K562 (cell line): ENCODE measurements around the gene LACC1.

Experiments
- DNMT1 ChIP-seq: fragments of 450-650 bp; IDR thresholded peaks from 2 replicates; pipeline ENCODE4 v1.6.1; 2016; ENCODE audit warnings: antibody characterized with exemption, mild to moderate bottlenecking
- MECOM ChIP-seq: fragments of 250-450 bp; sonication (Bioruptor Pico); IDR thresholded peaks from 2 replicates; pipeline ENCODE4 v1.8.0; 2022; ENCODE audit warnings: inconsistent platforms
- MXI1 ChIP-seq: IDR thresholded peaks from 2 replicates; pipeline ENCODE4 v1.6.1; 2011; ENCODE audit warnings: low read depth, mild to moderate bottlenecking, improper control_type of control experiment, low read length
- SMARCB1 ChIP-seq: IDR thresholded peaks from 2 replicates; pipeline ENCODE4 v1.6.1; 2011; ENCODE audit warnings: improper control_type of control experiment, low read depth; ENCODE audit not compliant: insufficient read length
- ZKSCAN8 ChIP-seq: fragments of 200-800 bp; sonication (Bioruptor generic); IDR thresholded peaks from 2 replicates; pipeline ENCODE4 v1.6.1; 2016; ENCODE audit warnings: missing genetic modification characterization, missing compliant biosample characterization
- TF ChIP-seq, protein P1 (sequence below): fragments of 450-650 bp; IDR thresholded peaks from 2 replicates; pipeline ENCODE4 v1.6.1; 2017; ENCODE audit warnings: mild to moderate bottlenecking, moderate library complexity

DNA sequence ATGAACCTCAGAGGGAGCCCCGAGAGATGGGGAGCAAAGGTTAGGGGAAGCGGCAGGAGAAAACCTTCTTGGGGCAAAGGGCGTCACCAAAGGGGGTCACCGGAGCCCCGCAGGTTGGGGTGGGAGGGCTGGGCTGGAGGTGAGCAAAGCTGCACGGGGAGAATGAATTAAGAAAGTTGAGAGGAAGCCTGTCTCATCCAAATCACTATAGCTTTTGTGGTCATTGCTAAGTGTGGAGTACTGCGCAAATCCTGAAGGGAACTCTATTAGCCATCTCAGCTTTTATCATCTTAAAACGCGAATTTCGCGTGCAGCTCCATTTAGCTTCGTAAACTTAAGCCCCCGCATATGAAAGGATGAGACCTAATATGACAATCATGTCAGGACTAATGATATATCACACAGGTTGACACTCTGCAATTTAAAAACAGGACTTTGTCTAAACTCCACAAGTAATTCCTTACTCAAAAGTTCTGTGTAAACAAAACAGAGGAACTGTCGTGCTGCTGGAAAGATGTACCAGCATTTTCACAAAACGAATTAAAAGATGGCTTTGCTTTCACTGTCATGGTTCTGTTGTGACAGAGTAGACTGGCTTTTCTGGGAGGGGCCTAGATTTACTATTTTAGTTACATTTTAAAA is 631 bp downstream of the LACC1 start:
- TF ChIP-seq MXI1 (no peak), ZKSCAN8 (CRISPR knock-in tag) (no peak), MECOM (no peak), DNMT1 (no peak), SMARCB1 (no peak)
- TF ChIP-seq, protein P1, sequence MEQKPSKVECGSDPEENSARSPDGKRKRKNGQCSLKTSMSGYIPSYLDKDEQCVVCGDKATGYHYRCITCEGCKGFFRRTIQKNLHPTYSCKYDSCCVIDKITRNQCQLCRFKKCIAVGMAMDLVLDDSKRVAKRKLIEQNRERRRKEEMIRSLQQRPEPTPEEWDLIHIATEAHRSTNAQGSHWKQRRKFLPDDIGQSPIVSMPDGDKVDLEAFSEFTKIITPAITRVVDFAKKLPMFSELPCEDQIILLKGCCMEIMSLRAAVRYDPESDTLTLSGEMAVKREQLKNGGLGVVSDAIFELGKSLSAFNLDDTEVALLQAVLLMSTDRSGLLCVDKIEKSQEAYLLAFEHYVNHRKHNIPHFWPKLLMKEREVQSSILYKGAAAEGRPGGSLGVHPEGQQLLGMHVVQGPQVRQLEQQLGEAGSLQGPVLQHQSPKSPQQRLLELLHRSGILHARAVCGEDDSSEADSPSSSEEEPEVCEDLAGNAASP = no peak
